ENCODE results near the gene HOXA6. TPM values are rescaled to one million over a fixed set of nuclear protein-coding genes. Genes with fewer than 3 reads are reported as not detected.

HOXA6 gene
- polyA plus RNA-seq, 1 donor from 2014 or later: not detected

- Histone ChIP-seq H3K9me3 (ENCODE audit: low read length) (no peaks in the 10 kb centered on the region), H3K79me2 (replicated peaks; ENCODE audit: insufficient read depth, low read length) (no peaks in the 10 kb centered on the region), H3K36me3 (ENCODE audit: insufficient read depth, low read length) (no peaks in the 10 kb centered on the region), H3K27ac (ENCODE audit: low read length) (no peak overlapping the region), H3K4me3 (ENCODE audit: low read length) (no peak overlapping the region), H3F3A (ENCODE audit: insufficient read depth, low read length, poor library complexity, severe bottlenecking) (no peaks in the 10 kb centered on the region), H3K4me2 (ENCODE audit: low read length) (no peak overlapping the region), H3K27me3 (ENCODE audit: insufficient read depth, low read depth, low read length) (peaks cover 100% of the 10 kb centered on the region), H3K9ac (ENCODE audit: low read length) (no peak overlapping the region), H2AFZ (ENCODE audit: low read depth, low read length) (no peak overlapping the region), H4K20me1 (ENCODE audit: insufficient read depth) (no peaks in the 10 kb centered on the region), H3K9me2 (ENCODE audit: insufficient read depth, low read length) (no peaks in the 10 kb centered on the region)
- TF ChIP-seq MXI1 (conservative IDR thresholded peaks at IDR 0.05; ENCODE audit: poor library complexity, severe bottlenecking) (no peak), EZH2 (IDR thresholded peaks at IDR 0.05; ENCODE audit: borderline replicate concordance, insufficient read depth, low read length, poor library complexity, severe bottlenecking) (peak; percentile 37), REST (IDR thresholded peaks at IDR 0.05; ENCODE audit: borderline replicate concordance) (no peak), TAF1 (IDR thresholded peaks at IDR 0.05; ENCODE audit: low read depth) (no peak), CTCF (IDR thresholded peaks at IDR 0.05; ENCODE audit: poor library complexity, severe bottlenecking) (no peak), POLR2AphosphoS5 (IDR thresholded peaks at IDR 0.05) (peak; percentile 15), SMC3 (conservative IDR thresholded peaks at IDR 0.05; ENCODE audit: poor library complexity) (no peak), EP300 (conservative IDR thresholded peaks at IDR 0.05; ENCODE audit: poor library complexity, severe bottlenecking) (no peak), RAD21 (conservative IDR thresholded peaks at IDR 0.05) (no peak)
Observed at GRCh38 chr7:27193335-27194001, 45.9 kb upstream of the HOXA6 start.

- TF ChIP-seq EZH2 (IDR thresholded peaks at IDR 0.05; ENCODE audit: borderline replicate concordance, insufficient read depth, low read length, poor library complexity, severe bottlenecking) (no peak), EP300 (conservative IDR thresholded peaks at IDR 0.05; ENCODE audit: poor library complexity, severe bottlenecking) (no peak), MXI1 (conservative IDR thresholded peaks at IDR 0.05; ENCODE audit: poor library complexity, severe bottlenecking) (no peak), CTCF (IDR thresholded peaks at IDR 0.05; ENCODE audit: poor library complexity, severe bottlenecking) (no peak), TAF1 (IDR thresholded peaks at IDR 0.05; ENCODE audit: low read depth) (no peak), SMC3 (conservative IDR thresholded peaks at IDR 0.05; ENCODE audit: poor library complexity) (no peak), RAD21 (conservative IDR thresholded peaks at IDR 0.05) (no peak), REST (IDR thresholded peaks at IDR 0.05; ENCODE audit: borderline replicate concordance) (no peak), POLR2AphosphoS5 (IDR thresholded peaks at IDR 0.05) (no peak)
- H3K27me3 ChIP-seq (ENCODE audit: insufficient read depth, low read depth, low read length): peaks cover 100% of the 10 kb centered on the region
- no peak overlapping the region for H3K4me3 ChIP-seq (ENCODE audit: low read length)
- H3K9ac ChIP-seq (ENCODE audit: low read length): no peak overlapping the region
- H3K79me2 ChIP-seq (replicated peaks; ENCODE audit: insufficient read depth, low read length): no peaks in the 10 kb centered on the region
- H3K4me2 ChIP-seq (ENCODE audit: low read length): no peak overlapping the region
- no peak overlapping the region for H2AFZ ChIP-seq (ENCODE audit: low read depth, low read length)
- no peak overlapping the region for H3K27ac ChIP-seq (ENCODE audit: low read length)
- H3K9me2 ChIP-seq (ENCODE audit: insufficient read depth, low read length): no peaks in the 10 kb centered on the region
- H4K20me1 ChIP-seq (ENCODE audit: insufficient read depth): no peaks in the 10 kb centered on the region
- no peaks in the 10 kb centered on the region for H3K9me3 ChIP-seq (ENCODE audit: low read length)
- H3K36me3 ChIP-seq (ENCODE audit: insufficient read depth, low read length): no peaks in the 10 kb centered on the region
- H3F3A ChIP-seq (ENCODE audit: insufficient read depth, low read length, poor library complexity, severe bottlenecking): no peaks in the 10 kb centered on the region
Observed at GRCh38 chr7:27192546-27193334, 45.2 kb upstream of the HOXA6 start.

Data from neural cell (in vitro differentiated cells).